ENCODE results near the gene CDHR4. TPM values are rescaled to one million over a fixed set of nuclear protein-coding genes. Genes with fewer than 3 reads are reported as not detected.
"Not testable (repeated sequence)": the region's sequence is repeated elsewhere in the genome, so short reads cannot be mapped to it uniquely, and the experiment has no call there.

Gene CDHR4
- total RNA-seq, 2 experiments from 2014 or later, result 0.17 TPM; not detected in 1

GRCh38 chr3:49787182-49787464, 12.6 kb downstream of the CDHR4 start:
- intact Hi-C loops (cut with DNase I, micrococcal nuclease), result loop anchor here (1.0 to 5.0 kb wide), 5 partner anchors 15 to 305 kb away; partner anchors contain the start of genes AMIGO3 (in 2 of the 2), INKA1 (in 1 of the 2) and MST1R (in 1 of the 2)
- Histone ChIP-seq H3K4me3 (ENCODE audit: low read length) (peak overlapping the region; percentile 97), H3K4me1 (ENCODE audit: insufficient read depth, low read length) (peaks cover 52% of the 10 kb centered on the region), H3K27ac (ENCODE audit: low read depth in 1 of 2, low read length in 2 of 2) (peak overlapping the region; percentile 88 to 94), H3K36me3 (ENCODE audit: insufficient read depth, low read length) (peaks cover 6% of the 10 kb centered on the region), H3K27me3 (ENCODE audit: control insufficient read depth in 1 of 2, insufficient read depth in 2 of 2, low read length in 2 of 2) (no peaks in the 10 kb centered on the region), H3K9me3 (ENCODE audit: control insufficient read depth in 1 of 2, insufficient read depth in 1 of 2, low read length in 2 of 2) (no peaks in the 10 kb centered on the region)
- TF ChIP-seq CTCF (IDR thresholded peaks at IDR 0.05), result no peak
- ChIA-PET CTCF (interaction anchor here (0.5 to 1.4 kb wide), 4 partner anchors 15 to 169 kb away, joined by 3 to 4 read pairs (median 4); no protein-coding TSS in a partner anchor), POLR2A (interaction anchor here (1.0 to 2.3 kb wide), 3 partner anchors 14 to 68 kb away, joined by 3 to 18 read pairs (median 4); partner anchors contain the start of gene AMIGO3)
- DNase-seq (peak in 3 of 14 experiments; percentile 18 to 49 (median 37)), ATAC-seq (ENCODE audit: poor library complexity) (no peak)
- Mint-ChIP-seq H3K36me3 (ENCODE audit: low read depth) (peaks cover 29% of the 10 kb centered on the region), H3K9me3 (no peaks in the 10 kb centered on the region), H3K4me1 (ENCODE audit: low read depth) (peaks cover 34% of the 10 kb centered on the region), H3K4me3 (peak overlapping the region; percentile 94), H3K27ac (peak overlapping the region; percentile 100), H3K27me3 (no peaks in the 10 kb centered on the region)

GRCh38 chr3:49786357-49787181, 13.1 kb downstream of the CDHR4 start, which contains the start of gene IP6K1:
IP6K1 (minus strand) TSS chr3:49786542; CDS start chr3:49748040, 38,502 bp downstream.
- H3K27me3 Mint-ChIP-seq, result no peaks in the 10 kb centered on the region
- peaks cover 30% of the 10 kb centered on the region for H3K36me3 Mint-ChIP-seq (ENCODE audit: low read depth)
- peak within 1 kb of the TSS; percentile 100 for H3K27ac Mint-ChIP-seq
- intact Hi-C loops (cut with DNase I, micrococcal nuclease), result loop anchor here (1.0 to 5.0 kb wide), 5 partner anchors 16 to 306 kb away; partner anchors contain the start of genes AMIGO3 (in 2 of the 2), INKA1 (in 1 of the 2) and MST1R (in 1 of the 2)
- no peaks in the 10 kb centered on the region for H3K9me3 Mint-ChIP-seq
- ATAC-seq (ENCODE audit: poor library complexity), result peak; percentile 99
- POLR2A ChIA-PET, result interaction anchor here (0.7 to 2.3 kb wide), 12 partner anchors 13 to 302 kb away, joined by 3 to 18 read pairs (median 4); partner anchors contain the start of genes AMIGO3, CDHR4, INKA1 and RBM5
- CTCF ChIA-PET, result interaction anchor here (1.0 to 1.4 kb wide), 4 partner anchors 15 to 247 kb away, joined by 3 to 4 read pairs (median 4); no protein-coding TSS in a partner anchor
- peaks cover 56% of the 10 kb centered on the region for H3K4me1 ChIP-seq (ENCODE audit: insufficient read depth, low read length)
- H3K27ac ChIP-seq (ENCODE audit: low read depth in 1 of 2, low read length in 2 of 2), result peak within 1 kb of the TSS; percentile 88 to 94
- no peaks in the 10 kb centered on the region for H3K27me3 ChIP-seq (ENCODE audit: control insufficient read depth in 1 of 2, insufficient read depth in 2 of 2, low read length in 2 of 2)
- DNase-seq, result peak; percentile 97 to 100 (median 99)
- H3K36me3 ChIP-seq (ENCODE audit: insufficient read depth, low read length), result peaks cover 10% of the 10 kb centered on the region
- no peak for TF ChIP-seq CTCF (IDR thresholded peaks at IDR 0.05)
- H3K4me3 Mint-ChIP-seq, result peak within 1 kb of the TSS; percentile 94
- no peaks in the 10 kb centered on the region for H3K9me3 ChIP-seq (ENCODE audit: control insufficient read depth in 1 of 2, insufficient read depth in 1 of 2, low read length in 2 of 2)
- peaks cover 35% of the 10 kb centered on the region for H3K4me1 Mint-ChIP-seq (ENCODE audit: low read depth)
- peak within 1 kb of the TSS; percentile 97 for H3K4me3 ChIP-seq (ENCODE audit: low read length)

- H3K27ac Mint-ChIP-seq, result peak overlapping the region; percentile 100
- peaks cover 38% of the 10 kb centered on the region for H3K36me3 Mint-ChIP-seq (ENCODE audit: low read depth)
- POLR2A ChIA-PET, result interaction anchor here (0.7 to 2.3 kb wide), 12 partner anchors 14 to 303 kb away, joined by 3 to 18 read pairs (median 4); partner anchors contain the start of genes AMIGO3, CDHR4, INKA1 and RBM5
- no peaks in the 10 kb centered on the region for H3K27me3 Mint-ChIP-seq
- H3K4me1 Mint-ChIP-seq (ENCODE audit: low read depth), result peaks cover 43% of the 10 kb centered on the region
- Histone ChIP-seq H3K4me1 (ENCODE audit: insufficient read depth, low read length) (peaks cover 65% of the 10 kb centered on the region), H3K27ac (ENCODE audit: low read depth in 1 of 2, low read length in 2 of 2) (peak overlapping the region; percentile 88 to 94), H3K36me3 (ENCODE audit: insufficient read depth, low read length) (peaks cover 14% of the 10 kb centered on the region), H3K27me3 (ENCODE audit: control insufficient read depth in 1 of 2, insufficient read depth in 2 of 2, low read length in 2 of 2) (no peaks in the 10 kb centered on the region), H3K4me3 (ENCODE audit: low read length) (peak overlapping the region; percentile 97), H3K9me3 (ENCODE audit: control insufficient read depth in 1 of 2, insufficient read depth in 1 of 2, low read length in 2 of 2) (no peaks in the 10 kb centered on the region)
- ATAC-seq (ENCODE audit: poor library complexity) (peak; percentile 16), DNase-seq (peak in 8 of 14 experiments; percentile 15 to 63 (median 32))
- no peaks in the 10 kb centered on the region for H3K9me3 Mint-ChIP-seq
- intact Hi-C loops (cut with DNase I, micrococcal nuclease), result loop anchor here (2.0 to 5.0 kb wide), 4 partner anchors 17 to 307 kb away; partner anchors contain the start of genes AMIGO3 (in 2 of the 2), INKA1 (in 1 of the 2) and MST1R (in 1 of the 2)
- peak overlapping the region; percentile 94 for H3K4me3 Mint-ChIP-seq
- CTCF ChIA-PET, result interaction anchor here (1.0 to 1.4 kb wide), 4 partner anchors 14 to 246 kb away, joined by 3 to 4 read pairs (median 4); no protein-coding TSS in a partner anchor
- no peak for TF ChIP-seq CTCF (IDR thresholded peaks at IDR 0.05)
Measured at GRCh38 chr3:49785565-49786356, 13.9 kb downstream of the CDHR4 start.

- H3K27ac Mint-ChIP-seq; CTCF ChIA-PET; H3K27me3 ChIP-seq (ENCODE audit: control insufficient read depth in 1 of 2, insufficient read depth in 2 of 2, low read length in 2 of 2); H3K27ac ChIP-seq (ENCODE audit: low read depth in 1 of 2, low read length in 2 of 2); H3K9me3 Mint-ChIP-seq; H3K9me3 ChIP-seq (ENCODE audit: control insufficient read depth in 1 of 2, insufficient read depth in 1 of 2, low read length in 2 of 2); H3K27me3 Mint-ChIP-seq; intact Hi-C loops (cut with DNase I, micrococcal nuclease); H3K4me3 ChIP-seq (ENCODE audit: low read length); ATAC-seq (ENCODE audit: poor library complexity): not testable (repeated sequence)
- Histone ChIP-seq H3K36me3 (ENCODE audit: insufficient read depth, low read length) (peaks cover 21% of the 10 kb centered on the region), H3K4me1 (ENCODE audit: insufficient read depth, low read length) (peaks cover 68% of the 10 kb centered on the region)
- Mint-ChIP-seq H3K4me3 (peak overlapping the region; percentile 42), H3K36me3 (ENCODE audit: low read depth) (peaks cover 54% of the 10 kb centered on the region), H3K4me1 (ENCODE audit: low read depth) (peaks cover 56% of the 10 kb centered on the region)
- peak in 1 of 14 experiments; percentile 6 for DNase-seq
- POLR2A ChIA-PET, result interaction anchor here (0.7 kb wide), 1 partner anchor 56 kb away, joined by 4 read pairs; no protein-coding TSS in a partner anchor
Measured at GRCh38 chr3:49782277-49782676, 17.4 kb downstream of the CDHR4 start.
